Tibial nerve (tissue), 4 donors: Measurements from ENCODE around the gene WIPF1. TPM values are rescaled to one million over a fixed set of nuclear protein-coding genes. Genes with fewer than 3 reads are reported as not detected.

Experiments used
- DNase-seq, 2 donors: peaks; one replicate each; pipeline ENCODE4 v3.0.0-alpha.2; 2019; ENCODE audit warnings: low spot score in 2 of 2
- H3K27ac ChIP-seq, 4 donors: fragments of 200-600 bp; sonication (generic) in 3 of 4; one replicate each; pipeline ENCODE4 v1.5.1; 2017 to 2019; ENCODE audit warnings: mild to moderate bottlenecking in 1 of 4
- H3K27me3 ChIP-seq, 2 donors: fragments of 200-600 bp; sonication (generic) in 1 of 2; one replicate each; pipeline versions ENCODE4 v1.5.1 to v1.6.0; 2017 to 2019
- H3K36me3 ChIP-seq, 3 donors: fragments of 200-600 bp; sonication (generic); one replicate each; pipeline ENCODE4 v1.5.1; 2018 to 2019
- H3K4me1 ChIP-seq, 4 donors: fragments of 200-600 bp; sonication (generic) in 3 of 4; one replicate each; pipeline ENCODE4 v1.5.1; 2017 to 2019
- H3K4me3 ChIP-seq, 4 donors: fragments of 200-600 bp; sonication (generic) in 3 of 4; one replicate each; pipeline ENCODE4 v1.5.1; 2017 to 2019; ENCODE audit warnings: mild to moderate bottlenecking in 1 of 4, moderate library complexity in 1 of 4
- H3K9me3 ChIP-seq, 4 donors: fragments of 200-600 bp; sonication (generic) in 3 of 4; one replicate each; pipeline ENCODE4 v1.5.1; 2017 to 2019
- EP300 ChIP-seq, 2 donors: sonication (generic); formaldehyde crosslinking; IDR thresholded peaks; one replicate each; pipeline ENCODE4 v1.6.1; 2017; ENCODE audit warnings: antibody characterized with exemption in 2 of 2, mild to moderate bottlenecking in 1 of 2
- POLR2A ChIP-seq, 2 donors: fragments of 450-650 bp; IDR thresholded peaks; one replicate each; pipeline ENCODE4 v1.6.1; 2017; ENCODE audit warnings: antibody characterized with exemption in 2 of 2, mild to moderate bottlenecking in 2 of 2, moderate library complexity in 2 of 2
- WGBS, 2 donors: methylation state at CpG; one replicate each; pipeline ENCODE4 v1.1.5; 2018; 5-methylcytosine and 5-hydroxymethylcytosine counted together
- total RNA-seq, 4 donors: library from RNA; depleted of rRNA; stranded (reverse); fragments of >200 nt; gene quantifications; one replicate each; pipeline ENCODE4 v1.1.0, GENCODE V29; 2016
- TF ChIP-seq, protein P1 (sequence below), 5 experiments: fragments of 200-600 bp in 3 of 5; fragments of 450-650 bp in 2 of 5; sonication (generic) in 3 of 5; IDR thresholded peaks; one replicate each; pipeline ENCODE4 v1.5.1; 2016 to 2019; ENCODE audit warnings: antibody characterized with exemption in 5 of 5, mild to moderate bottlenecking in 3 of 5, moderate library complexity in 2 of 5

The WIPF1 gene
- total RNA-seq, 4 donors from 2014 or later: 43.2 to 63.8 (median 52.9) TPM

DNA sequence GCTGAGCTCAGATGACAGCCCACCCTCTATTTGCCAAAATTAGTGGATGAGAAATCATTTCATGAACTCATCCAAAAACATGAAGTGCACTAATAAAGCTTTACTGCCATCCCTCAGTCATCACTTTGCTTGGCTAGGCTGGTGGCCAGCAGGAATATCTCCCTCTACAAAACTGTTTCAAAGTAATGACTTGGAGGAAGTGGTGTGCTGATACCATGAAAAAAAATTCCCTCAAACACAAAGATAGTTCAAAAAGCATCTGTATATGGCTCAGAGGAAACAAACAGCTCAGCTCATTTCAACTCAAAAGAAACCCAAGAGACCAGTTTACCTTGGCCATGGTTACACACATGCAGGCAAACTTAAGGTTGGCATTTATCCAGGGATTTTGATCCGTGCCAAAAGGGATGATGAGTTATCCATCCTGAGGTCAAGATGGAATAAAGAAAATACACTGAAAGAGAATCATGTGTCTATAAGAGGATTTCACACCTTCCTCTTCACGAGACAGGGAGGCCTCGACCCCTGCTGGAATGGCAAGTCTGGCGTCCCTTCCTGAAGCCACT is 18.4 kb upstream of the WIPF1 start:
- Histone ChIP-seq H3K9me3 (no peaks in the 10 kb centered on the region), H3K4me3 (no peak overlapping the region), H3K36me3 (no peaks in the 10 kb centered on the region), H3K4me1 (peaks cover 0 to 65% (median 32%) of the 10 kb centered on the region in 4 donors), H3K27me3 (no peaks in the 10 kb centered on the region), H3K27ac (peak overlapping the region in 2 of 4 donors; percentile 62 to 78)
- no peak for TF ChIP-seq EP300 (IDR thresholded peaks at IDR 0.05)
- TF ChIP-seq, protein P1, sequence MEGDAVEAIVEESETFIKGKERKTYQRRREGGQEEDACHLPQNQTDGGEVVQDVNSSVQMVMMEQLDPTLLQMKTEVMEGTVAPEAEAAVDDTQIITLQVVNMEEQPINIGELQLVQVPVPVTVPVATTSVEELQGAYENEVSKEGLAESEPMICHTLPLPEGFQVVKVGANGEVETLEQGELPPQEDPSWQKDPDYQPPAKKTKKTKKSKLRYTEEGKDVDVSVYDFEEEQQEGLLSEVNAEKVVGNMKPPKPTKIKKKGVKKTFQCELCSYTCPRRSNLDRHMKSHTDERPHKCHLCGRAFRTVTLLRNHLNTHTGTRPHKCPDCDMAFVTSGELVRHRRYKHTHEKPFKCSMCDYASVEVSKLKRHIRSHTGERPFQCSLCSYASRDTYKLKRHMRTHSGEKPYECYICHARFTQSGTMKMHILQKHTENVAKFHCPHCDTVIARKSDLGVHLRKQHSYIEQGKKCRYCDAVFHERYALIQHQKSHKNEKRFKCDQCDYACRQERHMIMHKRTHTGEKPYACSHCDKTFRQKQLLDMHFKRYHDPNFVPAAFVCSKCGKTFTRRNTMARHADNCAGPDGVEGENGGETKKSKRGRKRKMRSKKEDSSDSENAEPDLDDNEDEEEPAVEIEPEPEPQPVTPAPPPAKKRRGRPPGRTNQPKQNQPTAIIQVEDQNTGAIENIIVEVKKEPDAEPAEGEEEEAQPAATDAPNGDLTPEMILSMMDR (IDR thresholded peaks at IDR 0.05): no peak
- TF ChIP-seq POLR2A (IDR thresholded peaks at IDR 0.05): no peak
- WGBS, 2 donors: 54% methylated on average over 4 of the region's 4 CpGs
- DNase-seq: no peak

DNA sequence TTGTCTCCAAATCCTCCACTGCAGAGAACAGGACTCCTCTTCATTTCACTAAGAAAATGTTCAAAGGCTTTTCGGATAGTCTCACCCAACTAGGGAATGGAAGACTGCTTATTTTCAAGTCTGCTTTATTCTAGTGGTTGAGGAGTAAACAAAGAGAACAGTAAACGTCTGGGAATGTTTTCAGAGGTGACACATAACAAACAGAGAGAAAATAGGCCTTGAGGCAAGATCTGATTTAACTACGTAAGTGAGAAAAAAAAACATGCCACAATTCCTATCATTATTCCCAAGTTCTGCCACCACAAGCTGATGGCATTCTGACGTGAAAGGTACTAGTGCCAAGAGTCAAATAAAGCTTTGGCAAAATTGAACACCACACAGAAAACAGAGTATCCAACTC is 16.7 kb upstream of the WIPF1 start:
- TF ChIP-seq, protein P1 (IDR thresholded peaks at IDR 0.05): no peak
- TF ChIP-seq EP300 (IDR thresholded peaks at IDR 0.05) (no peak), POLR2A (IDR thresholded peaks at IDR 0.05) (no peak)
- WGBS, 2 donors: 43 to 46% methylated on average over 4 of the region's 4 CpGs
- no peaks in the 10 kb centered on the region for H3K9me3 ChIP-seq
- no peaks in the 10 kb centered on the region for H3K36me3 ChIP-seq
- H3K4me3 ChIP-seq: no peak overlapping the region
- no peak for DNase-seq
- H3K4me1 ChIP-seq: peaks cover 3 to 82% (median 46%) of the 10 kb centered on the region in 4 donors
- no peaks in the 10 kb centered on the region for H3K27me3 ChIP-seq
- H3K27ac ChIP-seq: peak overlapping the region in 2 of 4 donors; percentile 8 to 78

DNA sequence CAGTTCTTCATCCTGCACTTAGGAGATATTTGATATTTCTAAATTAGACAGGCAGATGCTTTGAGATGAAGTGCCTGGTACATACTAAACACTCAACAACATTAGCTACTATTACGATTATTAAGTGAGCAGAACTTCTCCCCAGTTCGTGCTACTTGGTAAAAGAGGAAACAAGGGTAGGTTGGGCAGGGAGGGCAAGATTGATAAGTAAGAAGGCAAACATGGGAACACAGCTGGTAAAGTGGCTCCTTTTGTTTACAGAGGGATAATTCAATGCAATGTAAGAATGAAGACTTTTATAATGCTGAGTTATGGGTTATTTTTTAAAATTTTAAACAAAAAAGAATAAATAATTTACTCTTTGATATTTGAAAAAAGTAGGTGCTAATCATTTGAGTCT is 15.9 kb upstream of the WIPF1 start:
- TF ChIP-seq POLR2A (IDR thresholded peaks at IDR 0.05) (no peak), EP300 (IDR thresholded peaks at IDR 0.05) (no peak)
- TF ChIP-seq, protein P1 (IDR thresholded peaks at IDR 0.05): no peak
- 82 to 85% methylated on average over 2 of the region's 2 CpGs for WGBS, 2 donors
- no peak for DNase-seq
- no peak overlapping the region for H3K4me3 ChIP-seq
- peaks cover 3 to 84% (median 48%) of the 10 kb centered on the region in 4 donors for H3K4me1 ChIP-seq
- H3K27me3 ChIP-seq: no peaks in the 10 kb centered on the region
- no peaks in the 10 kb centered on the region for H3K9me3 ChIP-seq
- no peaks in the 10 kb centered on the region for H3K36me3 ChIP-seq
- no peak overlapping the region for H3K27ac ChIP-seq

DNA sequence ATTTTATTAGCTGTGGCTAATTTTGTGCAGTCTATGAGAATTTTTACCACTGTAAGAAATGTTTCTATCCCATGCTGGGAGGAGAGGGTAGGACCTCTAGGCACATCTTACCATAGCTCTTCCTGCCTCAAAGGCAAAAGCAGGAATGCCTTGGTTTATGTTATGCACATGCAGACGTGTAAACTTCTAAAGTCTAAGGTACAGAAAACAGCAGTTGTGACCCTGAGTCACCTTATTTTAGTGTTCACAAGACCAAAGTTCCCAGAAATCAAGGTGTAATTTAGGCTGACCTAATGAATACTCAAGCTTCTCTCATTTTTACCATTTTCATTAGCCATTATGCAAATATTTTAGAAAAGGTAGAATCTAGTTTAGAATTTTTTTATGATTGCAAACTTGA is 15.4 kb upstream of the WIPF1 start:
- no peaks in the 10 kb centered on the region for H3K27me3 ChIP-seq
- H3K27ac ChIP-seq: no peak overlapping the region
- 0 to 35% methylated on average over 1 of the region's 1 CpG for WGBS, 2 donors
- no peak for DNase-seq
- peaks cover 3 to 84% (median 48%) of the 10 kb centered on the region in 4 donors for H3K4me1 ChIP-seq
- TF ChIP-seq, protein P1 (IDR thresholded peaks at IDR 0.05): no peak
- TF ChIP-seq POLR2A (IDR thresholded peaks at IDR 0.05): no peak
- no peak overlapping the region for H3K4me3 ChIP-seq
- H3K9me3 ChIP-seq: no peaks in the 10 kb centered on the region
- no peaks in the 10 kb centered on the region for H3K36me3 ChIP-seq

DNA sequence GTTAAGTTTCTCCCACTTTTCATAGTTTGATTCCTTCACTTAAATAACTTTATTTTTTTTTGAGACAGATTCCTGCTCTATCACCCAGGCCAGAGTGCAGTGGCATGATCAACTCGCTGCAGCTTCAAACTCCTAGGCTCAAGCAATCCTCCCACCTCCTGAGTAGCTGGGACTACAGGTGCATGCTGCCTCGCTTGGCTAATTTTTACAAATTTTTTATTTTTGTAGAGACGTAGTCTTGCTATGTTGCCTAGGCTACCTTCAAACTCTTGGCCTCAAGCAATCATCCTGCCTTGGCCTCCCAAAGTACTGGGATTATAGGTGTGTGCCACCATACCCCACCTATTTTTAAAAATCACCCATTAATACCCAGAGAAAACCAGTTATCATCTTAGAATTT is 14.2 kb upstream of the WIPF1 start:
- Histone ChIP-seq H3K9me3 (no peaks in the 10 kb centered on the region), H3K27ac (no peak overlapping the region), H3K4me1 (peaks cover 3 to 83% (median 43%) of the 10 kb centered on the region in 4 donors), H3K4me3 (no peak overlapping the region), H3K36me3 (no peaks in the 10 kb centered on the region), H3K27me3 (no peaks in the 10 kb centered on the region)
- 89 to 96% methylated on average over 3 of the region's 3 CpGs for WGBS, 2 donors
- DNase-seq: no peak
- TF ChIP-seq, protein P1 (IDR thresholded peaks at IDR 0.05): no peak
- TF ChIP-seq POLR2A (IDR thresholded peaks at IDR 0.05) (no peak), EP300 (IDR thresholded peaks at IDR 0.05) (no peak)
